Astrocyte (in vitro differentiated cells and primary cell): ENCODE measurements around the gene RALGPS1.

Source experiments
- EZH2 ChIP-seq: IDR thresholded peaks from 2 replicates; pipeline ENCODE4 v1.6.1; 2012; ENCODE audit warnings: mild to moderate bottlenecking, low read length, inconsistent platforms; ENCODE audit not compliant: insufficient read depth
- TF ChIP-seq, protein P1 (sequence below): IDR thresholded peaks from 2 replicates; pipeline ENCODE4 v1.5.1; 2011; ENCODE audit warnings: low read depth, mild to moderate bottlenecking, inconsistent platforms, low read length, moderate library complexity; ENCODE audit not compliant: insufficient read depth

DNA sequence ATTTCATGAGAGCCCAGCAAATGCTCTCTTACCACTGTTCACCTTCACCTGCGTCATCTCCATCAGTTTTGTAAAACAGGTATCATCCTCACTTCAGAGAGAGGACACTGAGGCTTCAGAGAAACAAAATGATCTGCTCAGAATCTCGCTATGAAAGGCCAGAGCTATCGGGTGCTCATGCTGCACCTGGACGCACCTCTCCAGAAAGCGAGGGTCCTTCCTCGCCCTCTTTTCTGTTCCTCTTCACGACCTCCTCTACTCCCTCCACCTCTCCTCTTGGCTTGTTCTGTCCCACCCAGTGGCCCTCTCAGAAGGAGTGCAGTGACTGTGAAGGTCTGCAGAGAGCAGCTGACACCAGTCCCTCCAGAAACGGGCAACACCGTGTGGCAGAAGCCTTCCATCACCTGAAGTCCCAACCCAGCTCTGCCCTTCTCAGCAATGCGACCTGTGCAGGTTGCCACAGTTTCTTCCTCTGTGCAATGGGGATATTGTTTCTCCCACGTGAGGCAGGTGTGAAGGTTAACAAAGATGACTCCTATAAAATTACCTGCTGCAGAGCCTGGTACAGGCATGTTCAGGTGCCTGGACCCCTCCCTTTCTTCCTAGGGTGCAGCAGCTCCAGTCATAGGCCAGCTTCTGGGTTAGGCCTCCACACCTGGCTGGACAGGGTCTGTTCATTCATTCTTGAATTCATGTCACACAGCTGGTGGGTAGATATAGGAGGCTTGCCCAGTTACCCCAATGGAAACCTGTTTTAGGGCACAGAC is 253.2 kb downstream of the RALGPS1 start:
- TF ChIP-seq EZH2, result no peak
- TF ChIP-seq, protein P1, sequence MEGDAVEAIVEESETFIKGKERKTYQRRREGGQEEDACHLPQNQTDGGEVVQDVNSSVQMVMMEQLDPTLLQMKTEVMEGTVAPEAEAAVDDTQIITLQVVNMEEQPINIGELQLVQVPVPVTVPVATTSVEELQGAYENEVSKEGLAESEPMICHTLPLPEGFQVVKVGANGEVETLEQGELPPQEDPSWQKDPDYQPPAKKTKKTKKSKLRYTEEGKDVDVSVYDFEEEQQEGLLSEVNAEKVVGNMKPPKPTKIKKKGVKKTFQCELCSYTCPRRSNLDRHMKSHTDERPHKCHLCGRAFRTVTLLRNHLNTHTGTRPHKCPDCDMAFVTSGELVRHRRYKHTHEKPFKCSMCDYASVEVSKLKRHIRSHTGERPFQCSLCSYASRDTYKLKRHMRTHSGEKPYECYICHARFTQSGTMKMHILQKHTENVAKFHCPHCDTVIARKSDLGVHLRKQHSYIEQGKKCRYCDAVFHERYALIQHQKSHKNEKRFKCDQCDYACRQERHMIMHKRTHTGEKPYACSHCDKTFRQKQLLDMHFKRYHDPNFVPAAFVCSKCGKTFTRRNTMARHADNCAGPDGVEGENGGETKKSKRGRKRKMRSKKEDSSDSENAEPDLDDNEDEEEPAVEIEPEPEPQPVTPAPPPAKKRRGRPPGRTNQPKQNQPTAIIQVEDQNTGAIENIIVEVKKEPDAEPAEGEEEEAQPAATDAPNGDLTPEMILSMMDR, result no peak
